NCI-H526 treated with DMSO at 0.1 percent for 48 hours (cell line): ENCODE data around the gene FOXC2.
A peak's percentile ranks its signal among the peaks of the same experiment; 100 is the strongest.

Experiments
- DNase-seq: peaks from one replicate; lab custom pipeline; 2025; lab: John Stamatoyannopoulos, UW

The FOXC2 gene

DNA sequence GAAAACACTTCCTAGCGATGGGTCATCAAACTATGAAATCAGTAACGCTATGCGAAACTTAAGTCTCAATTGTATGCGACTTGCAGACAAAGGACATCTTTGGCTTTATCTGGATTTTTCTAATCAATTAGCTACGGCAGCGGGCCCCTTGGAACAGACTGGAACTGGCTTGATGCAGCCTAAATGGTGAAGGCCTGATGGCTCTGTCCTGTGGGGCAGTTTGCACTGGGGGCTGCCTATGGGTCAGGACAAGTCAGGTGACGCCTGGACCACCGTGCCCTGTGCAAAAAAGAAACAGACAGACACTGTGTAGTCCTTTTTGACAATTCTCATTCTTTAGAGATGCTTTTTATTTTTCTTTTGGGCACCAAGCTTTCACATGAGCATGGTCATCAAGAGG, 33.6 kb upstream of the FOXC2 start:
- no peak for DNase-seq

DNA sequence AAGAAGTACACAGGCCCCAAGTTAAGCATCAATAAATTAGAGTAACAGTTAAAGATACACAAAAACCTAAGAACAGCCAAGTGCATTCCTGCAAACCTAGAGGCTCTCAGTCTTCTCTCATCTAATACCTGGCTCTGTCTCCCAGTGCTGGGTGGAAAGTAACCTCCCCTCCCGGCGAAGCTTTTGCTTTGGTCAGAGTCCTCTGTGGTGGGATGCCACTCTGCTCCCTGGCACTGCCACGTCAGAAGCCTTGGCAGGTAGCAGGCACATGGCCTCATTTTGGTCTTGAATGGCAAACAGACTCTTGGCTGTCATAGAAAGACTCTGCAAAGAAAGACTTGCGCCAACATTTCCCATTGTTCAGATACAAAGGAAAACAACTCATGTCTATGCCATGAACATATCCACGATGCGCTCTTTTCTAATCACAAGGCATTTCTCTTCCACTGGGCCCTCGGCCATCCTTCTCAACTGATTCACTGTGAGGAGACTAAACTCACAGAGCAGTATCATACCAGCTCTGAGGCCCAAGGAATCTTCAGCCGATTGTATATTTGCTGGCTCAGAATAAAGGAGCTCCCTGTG, 32.8 kb upstream of the FOXC2 start:
- DNase-seq: no peak

DNA sequence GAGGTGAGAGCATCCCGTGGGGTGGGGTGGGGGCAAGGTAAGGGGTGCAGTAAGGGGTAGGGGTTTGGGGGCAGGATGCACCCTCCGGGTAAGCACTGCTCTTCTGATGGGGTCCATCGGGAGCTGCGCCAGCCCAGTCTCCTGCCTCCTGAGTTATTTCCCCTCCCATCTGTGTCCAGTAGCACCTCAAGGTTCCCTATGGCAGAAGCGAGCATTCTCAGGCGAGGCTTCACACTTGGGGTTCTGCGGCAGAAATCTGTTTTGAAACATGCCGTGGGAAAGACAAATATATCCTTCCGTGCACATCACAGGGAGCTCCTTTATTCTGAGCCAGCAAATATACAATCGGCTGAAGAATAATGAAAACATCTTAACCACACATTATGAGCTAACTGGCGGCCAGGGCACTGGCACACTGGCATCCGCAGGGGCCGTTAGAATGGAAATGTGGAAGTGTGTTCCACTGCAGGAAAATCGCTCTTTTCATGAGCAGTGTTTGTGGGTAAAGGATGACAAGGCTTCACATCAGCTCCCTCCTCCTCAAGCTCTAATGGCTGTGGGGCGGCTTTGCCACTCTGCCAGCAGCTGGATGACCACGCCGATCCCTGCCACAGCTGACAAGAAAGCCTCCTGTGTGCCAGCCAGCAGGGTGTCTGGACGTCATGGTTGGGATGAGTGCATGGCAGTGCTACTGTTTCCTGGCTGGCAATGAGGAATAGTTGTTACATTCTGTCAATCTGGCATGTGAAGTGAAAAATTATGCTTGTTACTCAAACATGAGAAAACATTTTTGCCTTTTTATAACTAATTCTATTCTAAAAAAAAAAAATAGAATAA, 31.6 kb upstream of the FOXC2 start:
- DNase-seq: no peak

DNA sequence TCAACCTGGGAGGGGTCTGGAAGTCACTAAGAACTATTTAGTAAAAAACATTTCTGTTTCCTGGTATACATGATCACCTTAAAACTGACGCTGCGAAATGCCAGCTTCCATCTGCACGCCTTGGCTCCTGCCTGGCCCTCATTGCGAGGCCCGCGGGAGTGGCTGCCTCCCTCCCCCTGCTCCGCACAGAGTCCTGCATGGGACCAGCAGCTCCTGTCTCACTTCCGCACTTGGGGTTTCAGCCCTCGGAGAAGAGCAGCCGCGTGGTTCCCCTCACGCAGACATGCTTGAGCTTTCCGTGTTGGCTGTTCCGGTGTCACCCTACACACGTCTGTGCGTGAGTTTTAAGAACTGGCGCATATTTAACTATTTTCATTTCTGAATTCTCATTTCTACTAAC, 30.0 kb upstream of the FOXC2 start:
- no peak for DNase-seq

DNA sequence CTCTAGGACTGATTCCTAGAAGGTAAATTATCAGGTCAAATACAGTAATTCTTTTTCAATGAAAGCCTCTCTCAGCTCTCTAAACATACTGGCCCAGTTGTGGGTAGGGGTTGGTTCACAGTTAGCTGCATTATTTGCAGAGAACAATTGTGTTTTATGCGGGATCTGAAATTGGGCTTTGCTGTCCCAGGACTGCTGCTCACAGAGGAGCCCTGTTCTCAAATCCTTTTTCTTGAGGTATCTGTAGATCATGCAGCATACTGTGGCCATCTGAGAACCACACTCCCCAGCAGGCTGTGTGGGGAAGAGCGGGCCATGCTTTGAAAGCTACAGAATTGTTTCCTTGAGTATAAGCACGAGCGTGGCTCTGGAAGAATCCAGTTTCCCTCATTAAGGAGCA, 29.1 kb upstream of the FOXC2 start:
- DNase-seq: no peak

DNA sequence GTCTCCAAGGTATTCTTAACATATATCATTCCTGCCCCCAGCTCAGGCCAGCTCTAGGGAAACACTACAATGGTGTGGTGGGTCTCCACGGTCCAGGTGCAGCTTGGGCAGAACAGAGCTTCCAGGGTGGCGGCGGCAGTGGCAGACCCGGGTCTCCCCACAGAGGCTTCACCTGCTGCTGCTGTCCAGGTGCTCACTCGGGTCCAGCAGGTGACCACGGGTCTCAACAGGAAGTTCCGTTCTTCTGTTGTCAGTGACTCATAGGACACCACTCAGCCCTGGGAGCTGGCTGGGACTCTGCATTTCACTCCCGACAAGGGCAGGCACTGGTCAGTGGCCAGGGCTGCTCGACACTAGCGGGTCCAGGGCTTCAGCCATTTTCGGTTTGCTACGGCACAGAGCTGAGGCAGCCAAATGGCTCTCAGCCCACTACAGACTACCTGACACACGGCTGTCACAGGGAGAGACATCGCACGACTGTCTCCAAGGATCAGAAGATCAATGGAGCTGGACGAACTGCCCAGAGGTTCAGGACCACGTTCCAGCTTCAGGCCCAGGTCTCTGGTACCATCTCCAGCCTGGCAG, 28.3 kb upstream of the FOXC2 start:
- DNase-seq: no peak

DNA sequence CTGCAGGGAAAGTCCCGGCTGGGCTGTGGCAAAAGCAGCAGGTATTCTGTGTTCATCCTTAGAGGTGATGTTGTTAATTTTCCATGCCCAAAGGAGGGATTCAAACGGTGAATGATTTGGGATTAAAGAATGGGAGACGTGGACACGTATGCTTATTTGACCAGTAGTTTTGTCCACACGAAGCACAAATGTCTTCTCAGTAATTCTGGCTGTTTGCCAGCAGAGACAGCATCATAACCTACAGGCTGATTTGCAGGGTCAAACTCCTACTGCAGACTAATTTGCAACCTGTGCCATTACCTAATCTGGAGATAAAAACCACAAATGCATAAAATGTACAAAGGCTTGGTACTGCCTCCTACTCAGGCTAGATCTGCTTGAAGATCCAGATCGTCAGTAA, 25.7 kb upstream of the FOXC2 start:
- no peak for DNase-seq

DNA sequence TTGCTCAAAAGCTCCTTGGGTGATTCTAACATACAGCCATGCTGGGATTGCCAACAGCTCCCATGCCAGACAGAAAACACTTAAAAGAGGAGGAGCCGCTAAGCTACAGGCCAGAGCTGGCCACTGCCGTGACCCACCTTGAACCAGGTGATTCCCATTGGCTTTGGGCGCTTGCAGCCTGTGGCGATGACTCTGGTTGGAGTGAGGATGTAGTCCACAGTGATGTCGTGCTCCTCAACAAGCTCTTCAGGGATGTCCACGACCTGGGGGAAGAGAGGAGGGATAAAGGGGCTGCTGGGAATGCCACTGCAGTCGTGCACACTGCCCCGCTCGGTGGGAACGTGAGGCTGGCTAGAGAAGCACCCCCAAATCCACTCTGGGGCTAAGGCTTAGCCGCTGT, 25.1 kb upstream of the FOXC2 start:
- no peak for DNase-seq

DNA sequence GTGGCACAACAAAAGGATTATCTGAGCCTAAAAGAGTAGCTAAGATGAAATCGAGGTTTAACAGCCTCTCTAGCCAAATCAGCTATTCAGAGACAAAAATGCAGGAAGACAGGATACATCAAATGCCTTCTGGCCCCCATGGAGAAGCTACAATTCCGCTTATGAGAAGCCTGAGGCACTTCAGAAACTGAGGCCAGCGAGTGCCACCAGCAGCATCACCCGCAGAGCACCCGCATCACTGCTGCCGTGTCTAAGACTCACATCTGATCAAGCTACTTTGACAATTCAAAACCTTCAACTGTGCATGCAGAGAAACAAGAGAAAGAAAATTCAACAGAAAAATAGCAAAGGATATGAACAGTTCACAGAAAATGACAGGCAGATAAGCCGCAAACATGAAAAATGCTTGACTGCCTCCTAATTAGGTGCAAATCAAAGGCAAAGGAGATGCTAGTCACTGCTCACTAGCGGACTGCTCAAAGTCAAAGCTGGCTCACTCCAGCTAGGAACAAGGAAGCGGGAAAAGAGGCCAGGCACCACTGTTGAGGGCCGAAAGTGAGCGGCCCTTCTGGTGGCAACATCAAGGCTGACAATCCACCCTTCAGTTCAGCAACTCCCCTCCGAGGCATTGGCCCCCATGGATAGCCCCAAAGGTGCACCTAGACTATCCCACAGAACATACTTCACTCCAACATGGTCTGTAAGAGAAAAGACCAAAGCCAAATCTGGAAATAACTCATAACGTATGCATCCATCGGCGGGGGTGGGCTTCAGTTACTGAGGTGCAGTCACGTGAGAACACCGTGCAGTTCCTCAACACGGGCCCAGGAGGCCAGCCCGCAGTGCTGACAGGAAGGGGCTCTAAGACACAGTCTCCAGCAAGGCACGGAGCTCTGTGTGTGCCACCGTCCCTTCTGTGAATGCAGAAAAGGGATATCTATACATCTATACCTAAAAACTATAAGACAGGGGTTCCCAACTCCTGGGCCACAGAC, 23.6 kb upstream of the FOXC2 start:
- no peak for DNase-seq

DNA sequence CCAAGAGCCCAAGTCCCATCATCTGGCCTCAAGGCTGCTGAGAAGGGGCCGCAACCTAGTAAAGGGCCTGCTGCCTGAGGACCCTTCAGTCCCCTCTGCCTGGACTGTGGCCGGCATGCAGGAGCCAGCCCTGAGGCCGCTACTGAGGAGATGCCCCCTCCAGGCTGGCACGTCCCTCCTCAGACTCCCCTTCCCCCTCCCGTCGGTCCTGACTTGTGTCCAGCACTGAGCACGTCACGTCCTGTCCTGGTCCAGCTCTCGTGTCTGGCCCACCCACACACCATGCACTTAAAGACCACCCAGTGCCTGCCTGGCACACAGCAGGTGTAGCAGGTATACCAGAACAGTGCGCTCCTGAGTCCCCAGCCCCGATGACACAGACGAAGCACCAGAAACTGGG, 21.1 kb upstream of the FOXC2 start:
- DNase-seq: no peak

DNA sequence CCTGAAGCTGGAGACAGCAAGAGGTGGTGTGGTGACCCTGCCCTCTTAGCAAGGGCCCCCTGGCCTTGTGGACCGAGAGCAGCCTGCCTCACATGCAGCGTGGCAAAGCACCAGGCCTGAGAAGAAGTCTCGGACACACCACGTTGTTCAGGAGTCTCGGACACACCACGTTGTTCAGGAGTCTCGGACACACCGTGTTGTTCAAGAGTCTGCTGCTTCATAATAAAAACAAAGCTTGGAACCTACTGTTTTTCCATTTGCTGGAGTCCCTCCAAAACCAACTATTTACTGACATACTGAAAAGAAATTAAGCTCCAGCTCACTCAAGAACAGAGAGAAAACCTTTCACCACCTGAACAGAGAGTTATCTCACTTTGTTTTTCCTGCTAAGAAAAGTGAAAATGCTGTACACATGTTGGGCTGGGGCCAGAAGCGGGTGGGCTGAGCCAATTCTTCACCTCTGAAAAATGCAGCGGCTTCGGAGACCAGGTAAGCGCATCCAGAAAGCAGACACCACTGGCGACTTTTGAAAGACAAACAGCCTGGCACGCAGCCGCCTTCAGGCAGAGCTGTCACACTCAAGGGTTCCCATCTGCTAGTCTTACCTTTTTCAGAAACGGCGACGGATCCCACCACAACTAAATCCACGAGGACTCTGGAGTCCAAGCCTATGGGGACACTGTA, 20.5 kb upstream of the FOXC2 start:
- DNase-seq: no peak

DNA sequence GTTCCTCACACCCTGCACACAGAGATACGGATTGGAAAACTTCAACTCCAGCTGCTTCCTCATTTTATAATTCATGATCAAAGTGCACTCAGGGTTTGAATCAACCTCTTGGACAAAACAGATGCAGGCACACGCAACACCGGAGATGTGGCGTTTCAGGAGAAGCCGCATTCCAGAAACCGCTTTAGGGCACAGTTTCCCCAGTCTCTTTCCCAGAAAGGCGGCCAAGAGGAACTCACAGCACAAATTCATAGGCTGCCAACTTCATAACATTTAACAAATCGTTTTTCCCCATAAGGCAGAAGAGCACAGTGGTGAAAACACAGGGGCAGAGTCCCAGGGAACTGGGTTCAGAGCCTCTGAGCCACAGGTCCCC, 20.0 kb upstream of the FOXC2 start:
- DNase-seq: no peak

DNA sequence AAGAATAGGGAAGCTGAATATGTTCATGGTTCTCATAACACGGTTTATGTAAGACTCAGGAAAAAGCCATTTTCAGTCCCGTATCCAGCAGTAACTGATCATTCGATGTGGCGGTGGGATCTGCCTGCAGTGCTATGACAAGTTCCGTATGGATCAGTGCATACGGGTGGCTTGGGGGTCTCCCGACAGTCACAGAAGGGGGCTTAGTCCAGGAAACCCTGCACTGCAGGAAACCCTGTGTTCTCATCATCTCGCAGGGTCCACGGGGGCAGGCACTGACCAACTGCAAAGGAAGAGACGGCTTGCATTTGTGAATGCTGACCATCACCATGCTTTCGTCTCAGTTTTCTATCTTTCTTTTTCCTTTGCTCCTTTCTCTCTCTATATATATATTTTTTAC, 19.3 kb upstream of the FOXC2 start:
- no peak for DNase-seq

DNA sequence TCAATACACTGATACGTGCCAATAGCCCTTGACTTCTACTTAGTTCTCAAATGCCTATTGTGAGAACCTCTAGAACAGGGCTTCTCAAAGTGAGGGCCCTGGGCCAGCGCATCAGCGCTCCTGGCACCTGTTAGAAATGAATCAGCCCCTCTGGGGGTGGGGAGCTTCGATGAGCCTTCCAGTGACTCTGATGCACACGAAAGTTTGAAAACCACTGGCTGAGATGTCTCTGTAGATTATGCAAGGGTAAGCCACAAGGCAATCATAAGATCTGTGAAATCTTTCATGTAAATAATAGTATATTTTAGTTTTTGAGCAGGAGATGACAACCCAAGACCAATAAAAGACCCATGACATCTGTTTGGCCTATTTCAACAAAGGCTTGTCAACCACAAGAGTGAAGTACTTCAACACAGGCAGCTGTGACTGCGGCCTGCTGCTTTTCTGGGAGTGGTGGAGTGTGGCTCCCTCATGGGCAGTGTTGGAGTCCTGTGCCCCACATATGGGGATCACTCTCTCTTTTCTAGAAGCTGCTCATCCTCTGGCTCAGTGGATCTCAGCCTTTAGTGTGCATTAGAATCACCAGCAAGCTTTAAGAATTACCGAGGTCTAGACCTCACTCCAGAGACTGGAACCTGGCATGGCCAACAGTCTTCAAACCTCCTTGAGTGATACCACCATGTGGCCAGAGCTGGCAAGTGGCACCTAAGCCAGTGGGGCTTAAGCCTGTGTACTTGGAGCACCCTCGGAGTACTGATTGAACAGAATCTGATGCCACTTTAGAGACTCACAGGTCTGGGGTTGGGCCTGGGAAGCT, 17.3 kb upstream of the FOXC2 start:
- DNase-seq: no peak

DNA sequence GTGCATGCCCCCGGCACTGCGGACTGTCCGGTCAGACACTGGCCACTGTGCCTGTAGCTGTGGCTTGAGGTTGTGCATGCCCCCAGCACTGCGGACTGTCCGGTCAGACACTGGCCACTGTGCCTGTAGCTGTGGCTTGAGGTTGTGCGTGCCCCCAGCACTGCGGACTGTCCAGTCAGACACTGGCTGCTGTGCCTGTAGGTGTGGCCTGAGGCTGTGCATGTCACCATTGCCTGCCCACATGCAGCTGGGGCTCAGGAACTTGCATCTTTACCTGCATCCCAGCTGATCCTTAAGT, 16.8 kb upstream of the FOXC2 start:
- no peak for DNase-seq

DNA sequence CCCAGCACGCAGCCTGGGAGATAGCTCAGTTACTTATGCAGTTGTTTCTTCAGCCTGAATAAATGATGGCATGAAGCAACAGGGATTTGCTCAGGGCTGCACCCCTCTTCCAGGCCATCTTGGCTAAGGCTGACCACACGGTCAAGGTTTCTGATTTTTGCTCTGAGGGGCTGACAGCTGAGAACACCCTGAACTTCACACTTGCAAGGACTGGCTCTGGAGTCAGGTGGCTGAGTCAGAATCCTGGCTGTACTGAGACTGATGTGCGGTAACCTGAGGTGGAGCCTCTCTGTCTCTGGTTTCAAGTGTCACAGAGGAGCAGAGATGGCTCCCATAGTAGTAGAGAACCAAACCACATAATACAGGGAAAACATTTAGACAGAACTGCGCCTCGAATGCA, 16.3 kb upstream of the FOXC2 start:
- DNase-seq: no peak

DNA sequence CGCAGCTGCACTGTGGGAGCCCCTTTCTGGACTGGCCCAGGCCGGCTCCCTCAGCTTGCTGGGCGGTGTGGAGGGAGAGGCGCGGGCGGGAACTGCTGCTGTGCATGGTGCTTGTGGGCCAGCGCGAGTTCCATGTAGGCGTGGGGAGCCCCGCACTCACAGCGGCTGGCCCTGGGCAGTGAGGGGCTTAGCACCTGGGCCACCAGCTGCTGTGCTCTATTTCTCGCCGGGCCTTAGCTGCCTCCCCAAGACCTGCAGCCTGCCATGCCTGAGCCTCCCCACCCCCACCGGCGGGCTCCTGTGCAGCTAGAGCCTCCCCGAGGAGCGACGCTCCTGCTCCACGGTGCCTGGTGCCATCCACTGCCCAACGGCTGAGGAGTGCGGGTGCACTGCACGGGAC, 13.3 kb upstream of the FOXC2 start:
- DNase-seq: no peak

DNA sequence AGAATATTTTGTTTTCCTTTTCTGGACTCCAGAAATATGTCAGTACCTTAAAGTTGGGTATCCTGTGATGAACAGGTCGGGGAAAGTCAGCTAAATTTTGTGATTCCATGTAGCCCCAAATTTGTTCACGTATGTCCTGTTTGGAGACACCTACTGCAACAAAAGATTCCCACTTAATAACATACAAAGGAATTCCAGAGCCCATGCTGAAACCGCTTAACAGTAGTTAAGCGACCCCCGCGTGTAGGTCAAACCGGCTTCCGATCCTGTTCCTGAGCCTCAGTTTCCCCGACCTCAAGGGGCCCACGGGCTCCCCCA, 12.1 kb upstream of the FOXC2 start:
- no peak for DNase-seq

DNA sequence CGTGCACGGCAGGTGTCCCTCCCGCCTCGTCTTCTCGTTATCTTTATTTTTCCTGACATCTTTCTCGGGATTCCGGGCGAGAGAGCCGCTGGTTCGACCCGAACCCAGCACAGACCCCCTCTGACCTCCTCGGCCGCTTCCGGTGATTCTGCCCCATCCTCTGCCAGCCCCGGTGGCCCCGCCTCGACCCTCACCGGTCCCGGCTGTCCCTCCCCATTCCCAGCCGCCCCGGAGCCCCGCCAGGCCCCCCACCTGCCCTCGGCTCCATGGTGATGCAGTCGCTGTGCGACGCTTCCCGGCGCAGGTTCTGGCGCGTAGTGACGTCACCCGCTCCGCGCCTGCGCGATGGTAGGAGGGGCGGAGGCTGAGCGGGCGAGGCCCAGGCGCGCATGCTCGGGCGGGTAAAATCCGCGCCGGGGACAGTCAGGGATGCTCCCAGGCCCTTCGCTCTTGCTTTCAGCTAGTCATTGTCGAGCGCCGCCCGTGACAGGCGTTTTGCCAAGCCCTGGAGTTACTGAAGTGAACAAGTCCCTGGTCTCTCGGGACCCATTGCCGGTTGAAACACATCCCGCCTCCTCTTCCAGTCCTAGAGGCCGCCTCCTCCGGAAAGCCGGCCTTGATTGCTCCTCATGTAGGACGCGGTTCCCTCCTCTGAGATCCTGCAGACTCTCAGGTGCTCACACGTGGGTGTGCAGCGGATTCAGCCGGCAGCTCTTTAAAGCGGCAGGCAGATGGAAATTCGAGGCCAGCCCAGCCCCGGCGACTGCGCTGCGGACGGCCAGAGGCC, 11.5 kb upstream of the FOXC2 start, which contains the start of gene MTHFSD:
Gene MTHFSD, minus strand, starts transcription at position 319 of the 787 bp plus-strand sequence. Its CDS starts 51 bp downstream, at position 268.
- peak; percentile 43 for DNase-seq

DNA sequence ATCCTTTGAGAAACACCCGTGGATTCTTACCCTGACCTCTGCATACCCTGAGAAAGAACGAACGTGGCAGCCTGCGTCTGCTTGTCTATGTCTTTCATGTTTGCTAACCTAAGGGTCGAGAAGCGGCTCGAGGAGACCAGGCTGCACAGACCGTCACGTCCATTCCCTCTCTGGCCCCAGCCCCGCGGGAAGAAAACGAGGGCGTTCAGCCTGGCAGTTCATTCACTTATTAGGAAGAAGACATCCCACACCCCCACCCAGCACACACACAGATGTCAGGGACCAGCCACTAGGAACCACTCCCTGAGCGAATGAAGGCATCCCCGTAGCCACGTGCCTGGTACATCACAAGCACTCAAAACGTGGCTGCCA, 10.9 kb upstream of the FOXC2 start:
- DNase-seq: no peak
